NCI-H226 (cell line): ENCODE data around the gene VPS13A.
"Not testable (repeated sequence)": the region's sequence is repeated elsewhere in the genome, so short reads cannot be mapped to it uniquely, and the experiment has no call there.

Experiments
- DNase-seq: peaks from one replicate; pipeline ENCODE4 v3.0.0-alpha.2; 2015

Gene VPS13A

GRCh38 chr9:77426712-77427111, 249.4 kb downstream of the VPS13A start:
- DNase-seq = no peak

- DNase-seq = no peak
Measured at GRCh38 chr9:77427256-77427927, 250.1 kb downstream of the VPS13A start.

GRCh38 chr9:77429928-77430327, 252.6 kb downstream of the VPS13A start:
- DNase-seq = no peak

GRCh38 chr9:77432053-77432452, 254.7 kb downstream of the VPS13A start:
- no peak for DNase-seq

- peak; percentile 22 for DNase-seq
Measured at GRCh38 chr9:77433675-77434445, 256.5 kb downstream of the VPS13A start.

- DNase-seq = no peak
Measured at GRCh38 chr9:77435277-77435676, 257.9 kb downstream of the VPS13A start.

GRCh38 chr9:77435688-77436087, 258.4 kb downstream of the VPS13A start:
- DNase-seq = no peak

GRCh38 chr9:77438653-77439052, 261.3 kb downstream of the VPS13A start:
- no peak for DNase-seq

GRCh38 chr9:77440057-77440456, 262.7 kb downstream of the VPS13A start:
- no peak for DNase-seq

- DNase-seq = not testable (repeated sequence)
Measured at GRCh38 chr9:77441124-77441523, 263.8 kb downstream of the VPS13A start.

- no peak for DNase-seq
Measured at GRCh38 chr9:77442436-77442835, 265.1 kb downstream of the VPS13A start.

GRCh38 chr9:77447646-77448045, 270.3 kb downstream of the VPS13A start:
- no peak for DNase-seq

GRCh38 chr9:77449240-77450084, 272.1 kb downstream of the VPS13A start:
- DNase-seq = peak; percentile 64

- DNase-seq = no peak
Measured at GRCh38 chr9:77450085-77450475, 272.7 kb downstream of the VPS13A start.

- DNase-seq = no peak
Measured at GRCh38 chr9:77451507-77451906, 274.2 kb downstream of the VPS13A start.

GRCh38 chr9:77453825-77454647, 276.7 kb downstream of the VPS13A start:
- no peak for DNase-seq

GRCh38 chr9:77454663-77455062, 277.3 kb downstream of the VPS13A start:
- no peak for DNase-seq

- DNase-seq = peak; percentile 28
Measured at GRCh38 chr9:77455312-77455927, 278.1 kb downstream of the VPS13A start.

GRCh38 chr9:77456829-77457437, 279.6 kb downstream of the VPS13A start:
- DNase-seq = peak; percentile 66

GRCh38 chr9:77457916-77458592, 280.7 kb downstream of the VPS13A start:
- DNase-seq = peak; percentile 36

- DNase-seq = no peak
Measured at GRCh38 chr9:77460938-77461337, 283.6 kb downstream of the VPS13A start.
